HepG2 (cell line): Measurements from ENCODE around the gene TTC8. TPM values are rescaled to one million over a fixed set of nuclear protein-coding genes. Genes with fewer than 3 reads are reported as not detected.

Experiments
- ATAC-seq: fragments of 200-7000 bp; cut with Tn5 transposase; 3 replicates; pipeline ENCODE4 v1.9.1; 2020; ENCODE audit warnings: mild to moderate bottlenecking, moderate library complexity
- BruUV-seq: library from RNA; stranded (reverse); fragments of 400-500 nt; replicated peaks from 2 replicates; lab custom pipeline; 2021; lab: Mats Ljungman, UMichigan
- CTCF ChIA-PET: fragments of 300-600 bp; formaldehyde crosslinking; extraction: SDS; loops from one replicate; lab custom pipeline; 2021; ENCODE audit warnings: low total read pairs, inconsistent platforms, low intra/inter-chr PET ratio; lab: Yijun Ruan, JAX
- POLR2A ChIA-PET: fragments of 350-600 bp; sonication (Branson Sonifier 250); formaldehyde crosslinking; loops from one replicate; lab custom pipeline; 2020; ENCODE audit warnings: antibody characterized with exemption, inconsistent platforms; lab: Yijun Ruan, JAX
- DNase-seq: peaks from one replicate; pipeline ENCODE4 v3.0.0-alpha.2; 2015; ENCODE audit warnings: low spot score
- FAIRE-seq: peaks from 3 replicates; lab custom pipeline; 2011; peaks lifted over from hg19 to GRCh38; lab: Jason Lieb, UNC
- H2AFZ ChIP-seq: one replicate; pipeline ENCODE4 v1.6.1; 2011; ENCODE audit warnings: low read length, inconsistent platforms
- H3K27ac ChIP-seq: fragments of 300-600 bp; 3 replicates; pipeline ENCODE4 v1.8.0; 2011; ENCODE audit warnings: mixed run types, mild to moderate bottlenecking, mixed read lengths, low read length, inconsistent platforms; ENCODE audit not compliant: insufficient read depth; ENCODE audit errors: extremely low read length
- H3K27me3 ChIP-seq, 2 experiments: fragments of 200-600 bp in 1 of 2; 2 replicates in 1 of 2; 3 replicates in 1 of 2; pipeline versions ENCODE4 v1.6.0 to v1.8.0; 2011; ENCODE audit warnings: low read length in 2 of 2, mild to moderate bottlenecking in 2 of 2, moderate library complexity in 2 of 2, inconsistent platforms in 1 of 2; ENCODE audit not compliant: insufficient read depth in 2 of 2, control insufficient read depth in 1 of 2
- H3K36me3 ChIP-seq, 2 experiments: fragments of 200-600 bp in 1 of 2; replicated peaks in 1 of 2; 2 replicates in 1 of 2; 3 replicates in 1 of 2; pipeline versions ENCODE4 v1.5.1 to v1.8.0; 2011; ENCODE audit warnings: low read length in 2 of 2, inconsistent platforms in 1 of 2; ENCODE audit not compliant: insufficient read depth in 2 of 2, control insufficient read depth in 1 of 2
- H3K4me1 ChIP-seq: 2 replicates; pipeline ENCODE4 v1.5.1; 2012; ENCODE audit warnings: low read length, inconsistent platforms; ENCODE audit not compliant: insufficient read depth
- H3K4me2 ChIP-seq: 2 replicates; pipeline ENCODE4 v1.6.0; 2011; ENCODE audit warnings: low read depth, low read length, inconsistent platforms
- H3K4me3 ChIP-seq, 3 experiments: fragments of 200-600 bp in 1 of 3; sonication (generic), shearing (Covaris generic) in 1 of 3; replicated peaks in 1 of 3; 2 replicates each; pipeline ENCODE4 v1.5.1; 2011 to 2016; ENCODE audit warnings: low read length in 3 of 3, inconsistent platforms in 2 of 3, low read depth in 2 of 3, mild to moderate bottlenecking in 2 of 3, control low read depth in 1 of 3, mixed read lengths in 1 of 3; ENCODE audit not compliant: insufficient read depth in 1 of 3
- H3K79me2 ChIP-seq: one replicate; pipeline ENCODE4 v1.6.1; 2011; ENCODE audit warnings: low read length, inconsistent platforms; ENCODE audit not compliant: insufficient read depth
- H3K9ac ChIP-seq: 2 replicates; pipeline ENCODE4 v1.6.0; 2011; ENCODE audit warnings: mild to moderate bottlenecking, low read depth, low read length, inconsistent platforms; ENCODE audit not compliant: insufficient read depth
- H3K9me3 ChIP-seq: 2 replicates; pipeline ENCODE4 v1.5.1; 2012; ENCODE audit warnings: mild to moderate bottlenecking, low read length
- H4K20me1 ChIP-seq: 2 replicates; pipeline ENCODE4 v1.6.0; 2011; ENCODE audit warnings: inconsistent platforms, mild to moderate bottlenecking, low read length, moderate library complexity; ENCODE audit not compliant: insufficient read depth
- ARNT ChIP-seq: fragments of 450-650 bp; IDR thresholded peaks from 2 replicates; pipeline ENCODE4 v1.6.1; 2017
- ATF7 ChIP-seq, 2 experiments: fragments of 450-650 bp in 1 of 2; sonication (generic) in 1 of 2; formaldehyde crosslinking in 1 of 2; IDR thresholded peaks; 2 replicates each; pipeline versions ENCODE4 v1.4.0 to v1.6.1; 2016 to 2020; ENCODE audit warnings: antibody characterized with exemption in 1 of 2, mild to moderate bottlenecking in 1 of 2, missing genetic modification reagents in 1 of 2
- KDM6A ChIP-seq: IDR thresholded peaks from 2 replicates; pipeline ENCODE4 v1.6.1; 2016; ENCODE audit warnings: low read depth
- NKX3-1 ChIP-seq: sonication (generic); formaldehyde crosslinking; IDR thresholded peaks from 2 replicates; pipeline ENCODE4 v1.5.0; 2020; ENCODE audit warnings: missing genetic modification reagents
- TBX2 ChIP-seq: sonication (generic); formaldehyde crosslinking; IDR thresholded peaks from 2 replicates; pipeline ENCODE4 v1.5.0; 2020; ENCODE audit warnings: missing genetic modification reagents, mild to moderate bottlenecking, borderline replicate concordance
- TRIM24 ChIP-seq: sonication (generic); formaldehyde crosslinking; IDR thresholded peaks from 2 replicates; pipeline ENCODE4 v1.8.0; 2022; ENCODE audit warnings: mild to moderate bottlenecking, missing genetic modification reagents
- ZNF7 ChIP-seq: IDR thresholded peaks from 2 replicates; pipeline ENCODE4 v1.6.1; 2016; ENCODE audit warnings: missing biosample characterization, missing genetic modification reagents
- WGBS: methylation state at CpG from one replicate; pipeline ENCODE4 v1.1.6; 2017; ENCODE audit warnings: low lambda C conversion rate; 5-methylcytosine and 5-hydroxymethylcytosine counted together
- in situ Hi-C: cut with HindIII; loops from 2 replicates; pipeline ENCODE4 v1.10.0; 2017; ENCODE audit warnings: low pct_unique_long_range_greater_than_20kb; ENCODE audit not compliant: extremely low pct_ligation_motif_present
- intact Hi-C: fragments of 100-400 bp; cut with micrococcal nuclease; formaldehyde crosslinking; loops from one replicate; pipeline ENCODE4 v1.10.0; 2022; ENCODE audit not compliant: unreplicated experiment
- polyA plus RNA-seq, 8 experiments: library from polyadenylated mRNA; depleted of rRNA in 3 of 8; stranded (reverse) in 7 of 8; unstranded in 1 of 8; fragments of >200 nt; fragmentation: Illumina TruSeq in 4 of 8; extraction: Trizol in 4 of 8; gene quantifications; 2 replicates each; pipeline versions ENCODE4 v1.2.1 to v1.2.3, GENCODE V29; 2011 to 2016; ENCODE audit warnings: low read depth in 4 of 8, missing spikeins in 1 of 8, mixed read lengths in 1 of 8; ENCODE audit not compliant: insufficient read depth in 1 of 8
- total RNA-seq, 5 experiments: library from RNA; depleted of rRNA; stranded (reverse); fragments of >200 nt; fragmentation: Illumina TruSeq; extraction: Trizol; gene quantifications; 2 replicates each; pipeline ENCODE4 v1.2.3, GENCODE V29; 2016; ENCODE audit warnings: low read depth in 1 of 5
- TF ChIP-seq, protein P1 (sequence below): sonication (generic); formaldehyde crosslinking; IDR thresholded peaks from 2 replicates; pipeline ENCODE4 v1.5.1; 2020; ENCODE audit warnings: mild to moderate bottlenecking, missing genetic modification reagents, borderline replicate concordance
- TF ChIP-seq, protein P2 (sequence below): sonication (generic); formaldehyde crosslinking; IDR thresholded peaks from 2 replicates; pipeline ENCODE4 v1.4.0; 2020; ENCODE audit warnings: mild to moderate bottlenecking, missing genetic modification reagents, borderline replicate concordance

The TTC8 gene
- total and polyA plus RNA-seq, 2 of the 13 experiments (the other 11 are each of a cell fraction or from before 2014, with no cell fraction given) = 13.8 to 15.2 TPM

DNA sequence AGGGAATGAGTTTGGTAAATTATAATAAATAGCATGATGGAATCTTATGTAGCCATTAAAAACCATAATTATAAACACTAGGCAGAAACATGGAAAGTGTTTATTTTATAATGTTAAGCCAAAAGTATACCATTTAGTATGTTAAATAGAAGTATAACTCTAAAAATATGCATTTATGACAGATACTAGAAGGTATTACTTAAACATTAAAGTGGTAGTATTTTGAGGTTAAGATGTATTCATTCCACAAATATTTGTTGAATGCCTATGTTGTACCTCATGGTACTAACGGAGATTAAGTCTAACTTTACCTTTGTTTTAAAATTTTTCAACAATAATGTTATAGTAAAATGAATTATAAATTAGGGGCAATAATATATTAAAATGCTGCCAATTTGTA, 24.1 kb downstream of the TTC8 start:
- DNase-seq (no peak), ATAC-seq (no peak), FAIRE-seq (no peak)
- Histone ChIP-seq H3K4me2 (no peak overlapping the region), H3K4me3 (no peak overlapping the region), H3K9me3 (no peaks in the 10 kb centered on the region), H3K79me2 (no peaks in the 10 kb centered on the region), H3K9ac (no peak overlapping the region), H3K36me3 (no peaks in the 10 kb centered on the region; a peak in 1 of 5 replicates), H3K4me1 (no peaks in the 10 kb centered on the region), H4K20me1 (no peaks in the 10 kb centered on the region), H3K27me3 (no peaks in the 10 kb centered on the region), H3K27ac (no peak overlapping the region), H2AFZ (no peak overlapping the region)
- ChIA-PET CTCF (no interaction called here), POLR2A (no interaction called here)
- intact Hi-C loops = no loop called here
- TF ChIP-seq TRIM24 (CRISPR knock-in tag) (no peak), KDM6A (no peak), ARNT (no peak), TBX2 (CRISPR knock-in tag) (no peak), NKX3-1 (no peak), ATF7 (IDR thresholded peaks at IDR 0.05) (no peak), ATF7 (CRISPR knock-in tag; IDR thresholded peaks at IDR 0.05) (no peak), ZNF7 (no peak)
- TF ChIP-seq, protein P1, sequence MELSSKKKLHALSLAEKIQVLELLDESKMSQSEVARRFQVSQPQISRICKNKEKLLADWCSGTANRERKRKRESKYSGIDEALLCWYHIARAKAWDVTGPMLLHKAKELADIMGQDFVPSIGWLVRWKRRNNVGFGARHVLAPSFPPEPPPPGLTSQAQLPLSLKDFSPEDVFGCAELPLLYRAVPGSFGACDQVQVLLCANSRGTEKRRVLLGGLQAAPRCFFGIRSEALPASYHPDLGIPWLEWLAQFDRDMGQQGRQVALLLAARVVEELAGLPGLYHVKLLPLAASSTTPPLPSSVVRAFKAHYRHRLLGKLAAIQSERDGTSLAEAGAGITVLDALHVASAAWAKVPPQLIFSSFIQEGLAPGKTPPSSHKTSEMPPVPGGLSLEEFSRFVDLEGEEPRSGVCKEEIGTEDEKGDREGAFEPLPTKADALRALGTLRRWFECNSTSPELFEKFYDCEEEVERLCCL (CRISPR knock-in tag) = no peak
- TF ChIP-seq, protein P2, sequence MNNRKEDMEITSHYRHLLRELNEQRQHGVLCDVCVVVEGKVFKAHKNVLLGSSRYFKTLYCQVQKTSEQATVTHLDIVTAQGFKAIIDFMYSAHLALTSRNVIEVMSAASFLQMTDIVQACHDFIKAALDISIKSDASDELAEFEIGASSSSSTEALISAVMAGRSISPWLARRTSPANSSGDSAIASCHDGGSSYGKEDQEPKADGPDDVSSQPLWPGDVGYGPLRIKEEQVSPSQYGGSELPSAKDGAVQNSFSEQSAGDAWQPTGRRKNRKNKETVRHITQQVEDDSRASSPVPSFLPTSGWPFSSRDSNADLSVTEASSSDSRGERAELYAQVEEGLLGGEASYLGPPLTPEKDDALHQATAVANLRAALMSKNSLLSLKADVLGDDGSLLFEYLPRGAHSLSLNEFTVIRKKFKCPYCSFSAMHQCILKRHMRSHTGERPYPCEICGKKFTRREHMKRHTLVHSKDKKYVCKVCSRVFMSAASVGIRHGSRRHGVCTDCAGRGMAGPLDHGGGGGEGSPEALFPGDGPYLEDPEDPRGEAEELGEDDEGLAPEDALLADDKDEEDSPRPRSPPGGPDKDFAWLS (CRISPR knock-in tag) = no peak
- in situ Hi-C loops = no loop called here
- 89% methylated on average over 1 of the region's 1 CpG for WGBS
- no TSS peak for BruUV-seq
